Astrocyte (in vitro differentiated cells and primary cell): Measurements from ENCODE around the gene TTLL5. TPM values are rescaled to one million over a fixed set of nuclear protein-coding genes. Genes with fewer than 3 reads are reported as not detected.
A peak's percentile ranks its signal among the peaks of the same experiment; 100 is the strongest.

ENCODE experiments used
- DNase-seq: peaks from one replicate; pipeline ENCODE4 v3.0.0-alpha.2; 2010; ENCODE audit warnings: low read depth
- FAIRE-seq: peaks from 2 replicates; lab custom pipeline; 2011; peaks lifted over from hg19 to GRCh38; lab: Jason Lieb, UNC
- H2AFZ ChIP-seq: 2 replicates; pipeline ENCODE4 v1.6.0; 2012; ENCODE audit warnings: low read depth, low read length, inconsistent platforms
- H3K27ac ChIP-seq: 2 replicates; pipeline ENCODE4 v1.5.1; 2011; ENCODE audit warnings: low read depth, low read length, inconsistent platforms
- H3K27me3 ChIP-seq: 2 replicates; pipeline ENCODE4 v1.6.0; 2011; ENCODE audit warnings: low read length, inconsistent platforms; ENCODE audit not compliant: insufficient read depth
- H3K36me3 ChIP-seq: 2 replicates; pipeline ENCODE4 v1.5.1; 2011; ENCODE audit warnings: low read length, inconsistent platforms; ENCODE audit not compliant: insufficient read depth
- H3K4me1 ChIP-seq: 2 replicates; pipeline ENCODE4 v1.5.1; 2011; ENCODE audit warnings: low read length, inconsistent platforms; ENCODE audit not compliant: insufficient read depth
- H3K4me2 ChIP-seq: 2 replicates; pipeline ENCODE4 v1.6.0; 2012; ENCODE audit warnings: low read length, inconsistent platforms
- H3K4me3 ChIP-seq: 2 replicates; pipeline ENCODE4 v1.5.1; 2011; ENCODE audit warnings: low read depth, mild to moderate bottlenecking, low read length, inconsistent platforms; ENCODE audit not compliant: insufficient read depth
- H3K79me2 ChIP-seq: 2 replicates; pipeline ENCODE4 v1.6.0; 2012; ENCODE audit warnings: mild to moderate bottlenecking, low read length, inconsistent platforms; ENCODE audit not compliant: insufficient read depth
- H3K9ac ChIP-seq: 2 replicates; pipeline ENCODE4 v1.6.0; 2012; ENCODE audit warnings: mild to moderate bottlenecking, low read length, inconsistent platforms
- H3K9me3 ChIP-seq: 2 replicates; pipeline ENCODE4 v1.5.1; 2012; ENCODE audit warnings: low read depth, mild to moderate bottlenecking, low read length, inconsistent platforms; ENCODE audit not compliant: insufficient read depth
- H4K20me1 ChIP-seq: 2 replicates; pipeline ENCODE4 v1.6.0; 2012; ENCODE audit warnings: low read length, inconsistent platforms; ENCODE audit not compliant: insufficient read depth
- H3K27ac Mint-ChIP-seq: one replicate; pipeline ENCODE4 v1.8.0; 2021; ENCODE audit warnings: mild to moderate bottlenecking, mixed read lengths; ENCODE audit not compliant: unreplicated experiment
- H3K27me3 Mint-ChIP-seq: one replicate; pipeline ENCODE4 v1.8.0; 2021; ENCODE audit warnings: low read depth, mixed read lengths; ENCODE audit not compliant: unreplicated experiment
- H3K36me3 Mint-ChIP-seq: one replicate; pipeline ENCODE4 v1.8.0; 2021; ENCODE audit warnings: low read depth, mixed read lengths; ENCODE audit not compliant: unreplicated experiment
- H3K4me1 Mint-ChIP-seq: one replicate; pipeline ENCODE4 v1.8.0; 2021; ENCODE audit warnings: low read depth, mixed read lengths; ENCODE audit not compliant: unreplicated experiment
- H3K4me3 Mint-ChIP-seq: one replicate; pipeline ENCODE4 v1.8.0; 2021; ENCODE audit warnings: mild to moderate bottlenecking, moderate library complexity, mixed read lengths; ENCODE audit not compliant: unreplicated experiment
- H3K9me3 Mint-ChIP-seq: one replicate; pipeline ENCODE4 v1.8.0; 2021; ENCODE audit warnings: mild to moderate bottlenecking, mixed read lengths; ENCODE audit not compliant: unreplicated experiment
- EZH2 ChIP-seq: IDR thresholded peaks from 2 replicates; pipeline ENCODE4 v1.6.1; 2012; ENCODE audit warnings: mild to moderate bottlenecking, low read length, inconsistent platforms; ENCODE audit not compliant: insufficient read depth
- total RNA-seq: library from RNA; stranded (reverse); gene quantifications from 2 replicates; pipeline ENCODE4 v1.2.1, GENCODE V29; 2021
- TF ChIP-seq, protein P1 (sequence below): IDR thresholded peaks from 2 replicates; pipeline ENCODE4 v1.5.1; 2011; ENCODE audit warnings: low read depth, mild to moderate bottlenecking, inconsistent platforms, low read length, moderate library complexity; ENCODE audit not compliant: insufficient read depth

The TTLL5 gene
- total RNA-seq, 1 donor from 2014 or later, result 24.0 TPM

DNA sequence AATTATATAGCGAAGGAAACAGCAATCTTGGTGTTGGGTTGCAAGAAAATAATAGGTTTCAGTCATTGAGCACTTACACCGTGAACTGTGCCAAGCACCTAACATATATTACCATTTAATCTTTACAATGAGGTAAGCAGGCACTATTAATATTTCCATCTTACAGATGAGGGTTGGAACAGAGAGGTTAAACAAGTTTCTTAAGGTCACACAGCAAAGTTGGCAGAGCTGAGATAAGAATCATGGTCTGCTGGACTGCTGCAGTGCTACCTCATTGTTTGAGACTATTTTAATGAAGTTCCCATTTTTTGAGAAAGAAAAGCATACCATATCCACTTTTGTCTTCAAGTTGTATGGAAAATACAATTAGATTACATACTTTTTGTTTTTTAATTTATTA lies 2.1 kb upstream of the TTLL5 start:
- Histone ChIP-seq H3K36me3 (peaks cover 10% of the 10 kb centered on the region), H3K4me3 (no peak overlapping the region), H3K9ac (no peak overlapping the region), H2AFZ (no peak overlapping the region), H3K4me1 (no peaks in the 10 kb centered on the region), H3K4me2 (no peak overlapping the region), H3K9me3 (no peaks in the 10 kb centered on the region), H3K27me3 (no peaks in the 10 kb centered on the region), H4K20me1 (no peaks in the 10 kb centered on the region), H3K27ac (no peak overlapping the region), H3K79me2 (peaks cover 36% of the 10 kb centered on the region)
- H3K4me1 Mint-ChIP-seq, result peaks cover 17% of the 10 kb centered on the region
- no peak for TF ChIP-seq EZH2
- TF ChIP-seq, protein P1, sequence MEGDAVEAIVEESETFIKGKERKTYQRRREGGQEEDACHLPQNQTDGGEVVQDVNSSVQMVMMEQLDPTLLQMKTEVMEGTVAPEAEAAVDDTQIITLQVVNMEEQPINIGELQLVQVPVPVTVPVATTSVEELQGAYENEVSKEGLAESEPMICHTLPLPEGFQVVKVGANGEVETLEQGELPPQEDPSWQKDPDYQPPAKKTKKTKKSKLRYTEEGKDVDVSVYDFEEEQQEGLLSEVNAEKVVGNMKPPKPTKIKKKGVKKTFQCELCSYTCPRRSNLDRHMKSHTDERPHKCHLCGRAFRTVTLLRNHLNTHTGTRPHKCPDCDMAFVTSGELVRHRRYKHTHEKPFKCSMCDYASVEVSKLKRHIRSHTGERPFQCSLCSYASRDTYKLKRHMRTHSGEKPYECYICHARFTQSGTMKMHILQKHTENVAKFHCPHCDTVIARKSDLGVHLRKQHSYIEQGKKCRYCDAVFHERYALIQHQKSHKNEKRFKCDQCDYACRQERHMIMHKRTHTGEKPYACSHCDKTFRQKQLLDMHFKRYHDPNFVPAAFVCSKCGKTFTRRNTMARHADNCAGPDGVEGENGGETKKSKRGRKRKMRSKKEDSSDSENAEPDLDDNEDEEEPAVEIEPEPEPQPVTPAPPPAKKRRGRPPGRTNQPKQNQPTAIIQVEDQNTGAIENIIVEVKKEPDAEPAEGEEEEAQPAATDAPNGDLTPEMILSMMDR, result no peak
- no peak for FAIRE-seq
- no peaks in the 10 kb centered on the region for H3K27me3 Mint-ChIP-seq
- H3K9me3 Mint-ChIP-seq, result no peaks in the 10 kb centered on the region
- no peak for DNase-seq
- no peak overlapping the region for H3K4me3 Mint-ChIP-seq
- peak overlapping the region; percentile 53 for H3K27ac Mint-ChIP-seq
- peaks cover 5% of the 10 kb centered on the region for H3K36me3 Mint-ChIP-seq

DNA sequence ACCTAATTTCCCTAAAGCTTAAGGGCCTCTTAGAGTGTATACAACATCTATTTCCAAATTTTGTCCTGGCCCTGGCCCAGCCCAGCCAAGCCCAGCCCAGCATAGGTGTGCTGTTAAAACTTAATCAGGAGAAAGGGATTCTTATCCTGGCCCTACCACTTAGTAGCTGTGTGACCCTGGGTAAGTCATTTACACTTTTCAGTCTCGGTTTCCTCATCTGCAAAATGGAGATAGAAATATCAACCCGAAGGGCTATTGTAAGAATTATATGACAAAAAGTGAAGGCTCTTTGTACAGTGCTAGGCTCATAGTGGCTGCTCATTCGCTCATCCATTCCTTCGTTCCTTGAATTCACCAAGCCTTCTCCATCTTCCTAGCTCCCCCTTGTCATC lies 812 bp upstream of the TTLL5 start:
- no peaks in the 10 kb centered on the region for H3K4me1 ChIP-seq
- peaks cover 10% of the 10 kb centered on the region for H3K36me3 ChIP-seq
- H3K79me2 ChIP-seq, result peaks cover 36% of the 10 kb centered on the region
- TF ChIP-seq, protein P1, result no peak
- TF ChIP-seq EZH2, result no peak
- Mint-ChIP-seq H3K4me3 (peak overlapping the region; percentile 100), H3K27ac (peak overlapping the region; percentile 72), H3K9me3 (no peaks in the 10 kb centered on the region), H3K27me3 (no peaks in the 10 kb centered on the region), H3K4me1 (peaks cover 14% of the 10 kb centered on the region), H3K36me3 (peaks cover 2% of the 10 kb centered on the region)
- H3K27me3 ChIP-seq, result no peaks in the 10 kb centered on the region
- H3K9me3 ChIP-seq, result no peaks in the 10 kb centered on the region
- peak overlapping the region; percentile 81 for H3K27ac ChIP-seq
- H3K9ac ChIP-seq, result peak overlapping the region; percentile 88
- H3K4me3 ChIP-seq, result peak overlapping the region; percentile 87
- H2AFZ ChIP-seq, result peak overlapping the region; percentile 75
- H4K20me1 ChIP-seq, result no peaks in the 10 kb centered on the region
- peak overlapping the region; percentile 91 for H3K4me2 ChIP-seq
- DNase-seq (no peak), FAIRE-seq (no peak)

DNA sequence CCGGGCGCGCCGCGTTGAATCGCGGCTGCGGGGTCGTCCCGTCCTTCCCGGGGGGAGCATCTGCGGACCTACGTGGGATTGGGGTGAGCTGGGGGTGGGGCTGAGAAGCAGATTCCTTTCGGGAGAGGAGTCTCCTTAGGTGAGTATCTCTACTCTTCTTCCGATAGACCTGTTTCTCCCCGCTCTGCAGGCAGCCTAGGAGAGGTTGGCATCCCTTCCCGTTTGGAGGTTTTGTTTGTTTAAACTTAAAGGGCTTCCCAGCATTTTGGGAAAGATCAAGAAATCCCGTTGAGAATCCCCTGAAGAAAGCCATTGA lies 411 bp downstream of the TTLL5 start:
- Mint-ChIP-seq H3K36me3 (peaks cover 2% of the 10 kb centered on the region), H3K27ac (peak overlapping the region; percentile 72), H3K9me3 (no peaks in the 10 kb centered on the region), H3K4me1 (peaks cover 14% of the 10 kb centered on the region), H3K4me3 (peak overlapping the region; percentile 100), H3K27me3 (no peaks in the 10 kb centered on the region)
- FAIRE-seq (no peak), DNase-seq (no peak)
- Histone ChIP-seq H3K4me1 (no peaks in the 10 kb centered on the region), H3K9me3 (no peaks in the 10 kb centered on the region), H3K9ac (peak overlapping the region; percentile 88), H2AFZ (peak overlapping the region; percentile 89), H3K4me3 (peak overlapping the region; percentile 87), H3K27ac (peak overlapping the region; percentile 81), H3K36me3 (peaks cover 7% of the 10 kb centered on the region), H3K4me2 (peak overlapping the region; percentile 91), H4K20me1 (no peaks in the 10 kb centered on the region), H3K79me2 (peaks cover 36% of the 10 kb centered on the region), H3K27me3 (no peaks in the 10 kb centered on the region)
- TF ChIP-seq, protein P1, result no peak
- TF ChIP-seq EZH2, result no peak
